HepG2 (cell line): ENCODE data around the gene FAM210A. TPM values are rescaled to one million over a fixed set of nuclear protein-coding genes. Genes with fewer than 3 reads are reported as not detected.
A peak's percentile ranks its signal among the peaks of the same experiment; 100 is the strongest.

Experiments
- CENPX ChIP-seq: sonication (generic); formaldehyde crosslinking; IDR thresholded peaks from 2 replicates; pipeline ENCODE4 v1.9.0; 2021; ENCODE audit warnings: mild to moderate bottlenecking, missing genetic modification reagents, moderate library complexity
- CREBL2 ChIP-seq: sonication (generic); formaldehyde crosslinking; IDR thresholded peaks from 2 replicates; pipeline ENCODE4 v1.8.1; 2023; ENCODE audit warnings: missing genetic modification reagents, mild to moderate bottlenecking, borderline replicate concordance
- EZH2 ChIP-seq: conservative IDR thresholded peaks from 2 replicates; pipeline ENCODE4 v1.6.1; 2012; ENCODE audit warnings: mild to moderate bottlenecking, low read depth, low read length, moderate library complexity
- FOXA3 ChIP-seq: IDR thresholded peaks from 2 replicates; pipeline ENCODE4 v1.6.1; 2016; ENCODE audit warnings: missing genetic modification reagents, missing compliant biosample characterization
- HOXA7 ChIP-seq: sonication (generic); formaldehyde crosslinking; IDR thresholded peaks from 2 replicates; pipeline ENCODE4 v1.8.1; 2022; ENCODE audit warnings: mild to moderate bottlenecking, missing genetic modification reagents, moderate library complexity
- KDM6A ChIP-seq: IDR thresholded peaks from 2 replicates; pipeline ENCODE4 v1.6.1; 2016; ENCODE audit warnings: low read depth
- MAZ ChIP-seq, 2 experiments: sonication (generic) in 1 of 2; formaldehyde crosslinking in 1 of 2; IDR thresholded peaks; 2 replicates each; pipeline versions ENCODE4 v1.5.0 to v1.6.1; 2012 to 2020; ENCODE audit warnings: low read depth in 2 of 2, mild to moderate bottlenecking in 2 of 2, borderline replicate concordance in 1 of 2, improper control_type of control experiment in 1 of 2, low read length in 1 of 2, missing genetic modification reagents in 1 of 2, moderate library complexity in 1 of 2
- NR2C2 ChIP-seq: sonication (generic); formaldehyde crosslinking; IDR thresholded peaks from 2 replicates; pipeline ENCODE4 v1.4.0; 2020; ENCODE audit warnings: missing genetic modification reagents, mild to moderate bottlenecking, moderate library complexity, borderline replicate concordance
- SIX1 ChIP-seq: sonication (generic); formaldehyde crosslinking; IDR thresholded peaks from 2 replicates; pipeline ENCODE4 v1.4.0; 2020; ENCODE audit warnings: missing genetic modification reagents, borderline replicate concordance
- STAG1 ChIP-seq: sonication (generic); formaldehyde crosslinking; IDR thresholded peaks from 2 replicates; pipeline ENCODE4 v1.4.0; 2020; ENCODE audit warnings: missing genetic modification reagents
- TFAP4 ChIP-seq: sonication (generic); IDR thresholded peaks from 2 replicates; pipeline ENCODE4 v1.6.1; 2016; ENCODE audit warnings: low read depth, borderline replicate concordance
- ZFX ChIP-seq: sonication (generic); formaldehyde crosslinking; IDR thresholded peaks from 2 replicates; pipeline ENCODE4 v1.4.0; 2020; ENCODE audit warnings: mild to moderate bottlenecking, low read depth, missing genetic modification reagents, moderate library complexity
- ZNF136 ChIP-seq: sonication (generic); formaldehyde crosslinking; IDR thresholded peaks from 2 replicates; pipeline ENCODE4 v1.8.1; 2022; ENCODE audit warnings: low read depth, mild to moderate bottlenecking, moderate library complexity, missing genetic modification reagents
- ZNF224 ChIP-seq: sonication (generic); formaldehyde crosslinking; IDR thresholded peaks from 2 replicates; pipeline ENCODE4 v1.5.0; 2020; ENCODE audit warnings: mild to moderate bottlenecking, missing genetic modification reagents
- ZNF30 ChIP-seq: sonication (generic); formaldehyde crosslinking; IDR thresholded peaks from 2 replicates; pipeline ENCODE4 v1.5.0; 2020; ENCODE audit warnings: mild to moderate bottlenecking, missing genetic modification reagents
- ZNF451 ChIP-seq: sonication (generic); formaldehyde crosslinking; IDR thresholded peaks from 2 replicates; pipeline ENCODE4 v1.5.0; 2020; ENCODE audit warnings: mild to moderate bottlenecking, missing genetic modification reagents
- ZNF546 ChIP-seq: sonication (generic); formaldehyde crosslinking; conservative IDR thresholded peaks from 2 replicates; pipeline ENCODE4 v1.8.1; 2023; ENCODE audit warnings: mild to moderate bottlenecking, missing genetic modification reagents
- ZNF605 ChIP-seq: sonication (generic); formaldehyde crosslinking; IDR thresholded peaks from 2 replicates; pipeline ENCODE4 v1.8.0; 2022; ENCODE audit warnings: mild to moderate bottlenecking, missing genetic modification reagents
- ZNF609 ChIP-seq: sonication (generic); formaldehyde crosslinking; IDR thresholded peaks from 2 replicates; pipeline ENCODE4 v1.4.0; 2020; ENCODE audit warnings: mild to moderate bottlenecking, missing genetic modification reagents, borderline replicate concordance
- ZNF775 ChIP-seq: sonication (generic); formaldehyde crosslinking; IDR thresholded peaks from 2 replicates; pipeline ENCODE4 v1.4.0; 2020; ENCODE audit warnings: missing genetic modification reagents, mild to moderate bottlenecking, moderate library complexity, borderline replicate concordance
- ZNF800 ChIP-seq: sonication (generic); formaldehyde crosslinking; IDR thresholded peaks from 2 replicates; pipeline ENCODE4 v1.4.0; 2020; ENCODE audit warnings: missing genetic modification reagents
- ZNF879 ChIP-seq: sonication (generic); formaldehyde crosslinking; IDR thresholded peaks from 2 replicates; pipeline ENCODE4 v1.8.1; 2023; ENCODE audit warnings: missing genetic modification reagents
- polyA plus RNA-seq, 8 experiments: library from polyadenylated mRNA; depleted of rRNA in 3 of 8; stranded (reverse) in 7 of 8; unstranded in 1 of 8; fragments of >200 nt; fragmentation: Illumina TruSeq in 4 of 8; extraction: Trizol in 4 of 8; gene quantifications; 2 replicates each; pipeline versions ENCODE4 v1.2.1 to v1.2.3, GENCODE V29; 2011 to 2016; ENCODE audit warnings: low read depth in 4 of 8, missing spikeins in 1 of 8, mixed read lengths in 1 of 8; ENCODE audit not compliant: insufficient read depth in 1 of 8
- total RNA-seq, 5 experiments: library from RNA; depleted of rRNA; stranded (reverse); fragments of >200 nt; fragmentation: Illumina TruSeq; extraction: Trizol; gene quantifications; 2 replicates each; pipeline ENCODE4 v1.2.3, GENCODE V29; 2016; ENCODE audit warnings: low read depth in 1 of 5

The FAM210A gene
- total and polyA plus RNA-seq, 2 of the 13 experiments (the other 11 are each of a cell fraction or from before 2014, with no cell fraction given): 33.2 to 37.5 TPM

- TF ChIP-seq ZNF879 (CRISPR knock-in tag): no peak
- no peak for TF ChIP-seq ZNF546 (CRISPR knock-in tag)
- no peak for TF ChIP-seq ZNF136 (CRISPR knock-in tag)
- no peak for TF ChIP-seq KDM6A (CRISPR knock-in tag)
- TF ChIP-seq ZNF30 (CRISPR knock-in tag): no peak
- peak; percentile 85; the same call in 1 of the 2 replicates for TF ChIP-seq ZNF224 (CRISPR knock-in tag)
- TF ChIP-seq CENPX (CRISPR knock-in tag): no peak
- TF ChIP-seq HOXA7 (CRISPR knock-in tag): peak; percentile 38; the same call in 1 of the 2 replicates
- TF ChIP-seq FOXA3 (CRISPR knock-in tag): peak; percentile 72
- TF ChIP-seq ZNF775: no peak
- TF ChIP-seq NR2C2 (CRISPR knock-in tag): peak; percentile 94
- TF ChIP-seq ZFX (CRISPR knock-in tag): peak; percentile 97
- TF ChIP-seq ZNF605 (CRISPR knock-in tag): no peak; the same call in 1 of the 2 replicates
- TF ChIP-seq EZH2: no peak
- peak; percentile 21 for TF ChIP-seq STAG1 (CRISPR knock-in tag)
- TF ChIP-seq CREBL2 (CRISPR knock-in tag): no peak
- TF ChIP-seq MAZ (IDR thresholded peaks at IDR 0.05; ENCODE audit: borderline replicate concordance, low read depth, low read length): no peak
- TF ChIP-seq MAZ (CRISPR knock-in tag; IDR thresholded peaks at IDR 0.05; ENCODE audit: low read depth): peak; percentile 75; the same call in 1 of the 2 replicates
- TF ChIP-seq SIX1 (CRISPR knock-in tag): no peak
- TF ChIP-seq ZNF451 (CRISPR knock-in tag): peak; percentile 98
- TF ChIP-seq TFAP4: 0 out of 2 replicates have a peak, but pooled peaks have one; percentile 22
- TF ChIP-seq ZNF800 (CRISPR knock-in tag): peak; percentile 44; the same call in 1 of the 2 replicates
- peak; percentile 84; the same call in 1 of the 2 replicates for TF ChIP-seq ZNF609 (CRISPR knock-in tag)
These were observed at the start of gene FAM210A, which contains the start of gene RNMT (continued) for GRCh38 chr18:13726232-13726971.
